GM12892 (cell line): ENCODE data around the gene GAS2L2.

Experiments used
- POLR2A ChIP-seq: IDR thresholded peaks from 2 replicates; pipeline ENCODE4 v1.6.1; 2011; ENCODE audit warnings: low read depth, low read length, control low read depth
- POLR2AphosphoS5 ChIP-seq: IDR thresholded peaks from 2 replicates; pipeline ENCODE4 v1.6.1; 2011; ENCODE audit warnings: low read depth, low read length, control low read depth
- TAF1 ChIP-seq: IDR thresholded peaks from 2 replicates; pipeline ENCODE4 v1.6.1; 2011; ENCODE audit warnings: low read depth, mild to moderate bottlenecking, control low read depth, low read length, borderline replicate concordance

GRCh38 chr17:35784895-35785294 is 31.9 kb upstream of the GAS2L2 start:
- TF ChIP-seq POLR2A (no peak), POLR2AphosphoS5 (no peak), TAF1 (no peak)
